Ascending aorta (tissue), 2 donors: ENCODE data around the gene TAS2R19. TPM values are rescaled to one million over a fixed set of nuclear protein-coding genes. Genes with fewer than 3 reads are reported as not detected.
"Not testable (repeated sequence)": the region's sequence is repeated elsewhere in the genome, so short reads cannot be mapped to it uniquely, and the experiment has no call there.

ENCODE experiments used
- DNase-seq, 2 donors: peaks; one replicate each; pipeline ENCODE4 v3.0.0-alpha.2; 2019; ENCODE audit warnings: low spot score in 2 of 2
- H3K27ac ChIP-seq, 2 donors: fragments of 200-600 bp; sonication (generic); one replicate each; pipeline ENCODE4 v1.5.1; 2016 to 2017; ENCODE audit warnings: mild to moderate bottlenecking in 1 of 2
- H3K27me3 ChIP-seq: fragments of 200-600 bp; sonication (generic); one replicate; pipeline ENCODE4 v1.5.1; 2017
- H3K36me3 ChIP-seq, 2 donors: fragments of 200-600 bp; sonication (generic); one replicate each; pipeline ENCODE4 v1.5.1; 2016
- H3K4me1 ChIP-seq, 2 donors: fragments of 200-600 bp; sonication (generic); one replicate each; pipeline ENCODE4 v1.5.1; 2016 to 2017; ENCODE audit warnings: mild to moderate bottlenecking in 1 of 2
- H3K4me3 ChIP-seq, 2 donors: fragments of 200-600 bp; sonication (generic); one replicate each; pipeline ENCODE4 v1.5.1; 2016 to 2017; ENCODE audit warnings: mild to moderate bottlenecking in 1 of 2
- H3K9me3 ChIP-seq, 2 donors: fragments of 200-600 bp; sonication (generic); one replicate each; pipeline ENCODE4 v1.5.1; 2016
- CTCF ChIP-seq, 3 experiments: fragments of 200-600 bp in 2 of 3; fragments of 450-650 bp in 1 of 3; sonication (generic) in 2 of 3; IDR thresholded peaks; one replicate each; pipeline ENCODE4 v1.5.1; 2016 to 2019; ENCODE audit warnings: antibody characterized with exemption in 3 of 3, mild to moderate bottlenecking in 1 of 3, moderate library complexity in 1 of 3
- intact Hi-C: fragments of 100-400 bp; cut with DNase I; formaldehyde crosslinking; loops from one replicate; pipeline ENCODE4 v1.15.1; 2023
- total RNA-seq: library from RNA; depleted of rRNA; stranded (reverse); fragments of >200 nt; gene quantifications from one replicate; pipeline ENCODE4 v1.1.0, GENCODE V29; 2016

Gene TAS2R19
- total RNA-seq, 1 donor from 2014 or later, result not detected

DNA sequence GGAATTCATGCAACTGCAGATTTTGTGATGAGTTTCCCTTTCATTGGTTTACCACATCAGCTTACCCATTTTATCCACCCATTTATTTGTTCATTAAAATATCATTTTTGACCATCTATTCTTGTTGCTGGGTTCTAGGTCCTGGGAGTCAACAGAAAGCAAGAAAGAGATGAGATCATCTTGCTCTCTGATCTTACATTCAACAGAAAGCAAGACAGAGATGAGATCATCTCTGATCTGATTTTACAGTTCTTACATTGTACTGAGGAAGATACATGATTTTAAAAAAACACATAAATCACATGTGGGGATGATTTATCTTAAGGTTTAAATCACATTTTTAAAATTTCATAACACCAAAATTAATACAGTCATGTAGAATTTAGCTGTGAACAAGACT, 37.4 kb upstream of the TAS2R19 start:
- Histone ChIP-seq H3K4me1 (no peaks in the 10 kb centered on the region), H3K27ac (no peak overlapping the region), H3K36me3 (no peaks in the 10 kb centered on the region), H3K9me3 (no peaks in the 10 kb centered on the region), H3K4me3 (no peak overlapping the region), H3K27me3 (no peaks in the 10 kb centered on the region)
- TF ChIP-seq CTCF (IDR thresholded peaks at IDR 0.05), result no peak
- intact Hi-C loops, result no loop called here
- no peak for DNase-seq

- no peaks in the 10 kb centered on the region for H3K4me1 ChIP-seq
- intact Hi-C loops, result no loop called here
- no peak for TF ChIP-seq CTCF (IDR thresholded peaks at IDR 0.05)
- no peak overlapping the region for H3K4me3 ChIP-seq
- no peaks in the 10 kb centered on the region for H3K36me3 ChIP-seq
- no peak overlapping the region for H3K27ac ChIP-seq
- H3K9me3 ChIP-seq, result no peaks in the 10 kb centered on the region
- DNase-seq, result no peak
- no peaks in the 10 kb centered on the region for H3K27me3 ChIP-seq
Measured at GRCh38 chr12:11059041-11059440, 36.6 kb upstream of the TAS2R19 start.

GRCh38 chr12:11055306-11055705, 32.9 kb upstream of the TAS2R19 start:
- Histone ChIP-seq H3K9me3 (peaks cover 0 to 4% of the 10 kb centered on the region in 2 donors), H3K27ac (no peak overlapping the region), H3K36me3 (no peaks in the 10 kb centered on the region), H3K27me3 (no peaks in the 10 kb centered on the region), H3K4me1 (no peaks in the 10 kb centered on the region), H3K4me3 (no peak overlapping the region)
- DNase-seq, result no peak
- no peak for TF ChIP-seq CTCF (IDR thresholded peaks at IDR 0.05)
- intact Hi-C loops, result no loop called here

- H3K4me1 ChIP-seq, H3K27ac ChIP-seq, H3K4me3 ChIP-seq, H3K36me3 ChIP-seq, intact Hi-C loops, H3K27me3 ChIP-seq, DNase-seq, H3K9me3 ChIP-seq: not testable (repeated sequence)
Measured at GRCh38 chr12:11049806-11050531, 27.5 kb upstream of the TAS2R19 start.

- DNase-seq, H3K4me3 ChIP-seq, H3K27ac ChIP-seq, H3K4me1 ChIP-seq, intact Hi-C loops, H3K27me3 ChIP-seq, H3K36me3 ChIP-seq: not testable (repeated sequence)
- peaks cover 0 to 12% of the 10 kb centered on the region in 2 donors for H3K9me3 ChIP-seq
Measured at GRCh38 chr12:11041366-11041765, 18.9 kb upstream of the TAS2R19 start.

DNA sequence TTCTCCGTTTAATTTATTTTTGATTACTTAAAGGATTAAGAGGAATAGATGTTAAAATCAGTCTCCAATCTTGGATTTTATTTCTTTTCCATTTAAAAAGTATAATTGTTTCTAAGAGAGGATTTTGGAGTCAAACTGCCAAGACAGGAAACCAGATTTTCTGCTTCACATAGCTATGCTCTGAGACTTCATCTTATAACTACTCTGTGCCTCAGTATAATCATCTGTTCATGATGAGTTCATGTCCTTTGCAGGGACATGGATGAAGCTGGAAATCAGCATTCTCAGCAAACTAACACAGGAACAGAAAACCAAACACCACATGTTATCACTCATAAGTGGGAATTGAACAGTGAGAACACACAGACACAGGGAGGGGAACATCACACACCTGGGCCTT, 17.7 kb upstream of the TAS2R19 start:
- TF ChIP-seq CTCF (IDR thresholded peaks at IDR 0.05), result no peak
- H3K4me3 ChIP-seq, result no peak overlapping the region
- no peak for DNase-seq
- H3K27ac ChIP-seq, result no peak overlapping the region
- peaks cover 0 to 6% of the 10 kb centered on the region in 2 donors for H3K36me3 ChIP-seq
- peaks cover 0 to 12% of the 10 kb centered on the region in 2 donors for H3K9me3 ChIP-seq
- no peaks in the 10 kb centered on the region for H3K27me3 ChIP-seq
- intact Hi-C loops, result no loop called here
- H3K4me1 ChIP-seq, result no peaks in the 10 kb centered on the region

DNA sequence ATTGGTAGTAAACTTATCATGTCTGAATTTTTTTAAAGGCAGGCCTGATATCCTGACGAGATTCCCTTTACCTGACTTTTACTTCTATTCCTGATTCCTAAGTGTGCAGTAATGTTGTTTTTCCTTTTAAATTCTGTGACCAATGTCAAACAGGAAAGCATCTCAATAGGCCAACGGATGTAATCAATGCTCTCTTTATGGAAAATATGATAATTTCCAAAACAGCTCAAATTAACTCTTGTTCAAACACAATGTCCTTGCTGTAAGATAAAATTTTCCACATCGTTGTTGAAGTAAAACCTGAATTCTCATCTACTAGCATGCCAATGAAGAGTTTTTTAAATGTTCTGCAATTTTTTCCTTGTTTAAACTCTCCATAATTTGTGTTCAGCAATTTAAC, 16.8 kb upstream of the TAS2R19 start:
- H3K4me1 ChIP-seq, result no peaks in the 10 kb centered on the region
- intact Hi-C loops, result loop anchor here (2.0 kb wide), 1 partner anchor 28 kb away; no protein-coding TSS in a partner anchor
- no peak for TF ChIP-seq CTCF (IDR thresholded peaks at IDR 0.05)
- DNase-seq, result no peak
- H3K27ac ChIP-seq, result no peak overlapping the region
- no peaks in the 10 kb centered on the region for H3K27me3 ChIP-seq
- H3K9me3 ChIP-seq, result peaks cover 0 to 11% of the 10 kb centered on the region in 2 donors
- no peak overlapping the region for H3K4me3 ChIP-seq
- no peaks in the 10 kb centered on the region for H3K36me3 ChIP-seq

DNA sequence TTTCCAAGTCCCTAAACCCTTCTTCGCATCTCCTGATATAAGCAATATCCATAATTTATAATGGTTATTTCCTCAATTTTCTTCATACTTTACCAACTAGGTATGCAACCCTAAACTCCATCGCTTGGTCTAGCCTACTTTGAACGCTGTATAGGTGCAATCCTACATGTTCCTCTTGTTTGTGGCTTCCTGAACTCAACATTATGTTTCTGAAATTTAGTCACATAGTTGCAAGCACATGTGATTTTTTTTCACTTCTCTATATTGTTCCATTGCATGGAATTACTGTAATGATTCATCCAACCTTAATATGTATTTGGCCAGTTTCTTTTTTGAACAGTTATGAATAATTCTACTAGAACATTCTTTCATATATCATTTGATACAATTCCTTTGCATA, 11.5 kb upstream of the TAS2R19 start:
- DNase-seq, H3K36me3 ChIP-seq, H3K4me1 ChIP-seq, H3K27ac ChIP-seq, H3K9me3 ChIP-seq, intact Hi-C loops, H3K27me3 ChIP-seq, H3K4me3 ChIP-seq: not testable (repeated sequence)
